Epithelial cell of esophagus (primary cell): ENCODE data around the gene ARAP3.

Source experiments
- DNase-seq: peaks from one replicate; pipeline ENCODE4 v3.0.0; 2010; ENCODE audit warnings: low read depth
- H3K4me3 ChIP-seq: 2 replicates; pipeline ENCODE4 v1.5.1; 2011; ENCODE audit warnings: mild to moderate bottlenecking, low read length, control low read depth
- TF ChIP-seq, protein P1 (sequence below): IDR thresholded peaks from 2 replicates; pipeline ENCODE4 v1.5.1; 2011; ENCODE audit warnings: low read depth, mild to moderate bottlenecking, low read length, control low read depth, inconsistent platforms; ENCODE audit not compliant: insufficient read depth; ENCODE audit errors: missing control alignments

Gene ARAP3

DNA sequence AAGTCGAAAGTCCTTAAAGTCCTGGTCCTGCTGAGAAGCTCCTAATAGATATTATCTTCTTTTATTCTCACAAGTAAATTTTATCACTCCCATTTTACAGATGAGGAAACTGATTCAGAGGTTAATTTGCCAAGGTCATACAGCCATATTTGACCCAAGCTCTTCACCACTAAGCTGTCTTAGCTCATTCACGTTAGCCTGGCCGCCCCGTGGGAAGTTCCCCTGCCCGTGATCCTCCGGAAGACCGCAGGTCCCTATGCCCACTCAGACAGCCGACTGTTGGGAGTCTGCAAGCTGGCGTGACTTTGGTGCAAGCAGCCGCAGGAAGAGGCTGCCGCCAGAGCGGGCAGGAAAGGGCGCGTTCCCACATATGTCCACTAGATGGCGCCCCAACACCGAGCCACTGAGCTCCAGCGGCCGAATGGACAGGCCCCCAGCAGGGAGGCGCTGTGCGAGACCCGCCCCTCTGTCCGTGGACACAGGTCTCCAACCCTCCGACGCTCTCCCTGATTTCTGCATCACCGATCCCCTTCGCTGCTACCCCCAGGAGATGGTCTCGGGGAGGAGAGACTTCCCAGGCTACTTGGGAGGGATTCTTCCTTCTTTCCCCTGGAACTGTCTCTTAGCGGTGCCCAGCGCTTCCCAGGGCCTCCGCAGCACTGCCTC, 10.0 kb upstream of the ARAP3 start:
- TF ChIP-seq, protein P1, sequence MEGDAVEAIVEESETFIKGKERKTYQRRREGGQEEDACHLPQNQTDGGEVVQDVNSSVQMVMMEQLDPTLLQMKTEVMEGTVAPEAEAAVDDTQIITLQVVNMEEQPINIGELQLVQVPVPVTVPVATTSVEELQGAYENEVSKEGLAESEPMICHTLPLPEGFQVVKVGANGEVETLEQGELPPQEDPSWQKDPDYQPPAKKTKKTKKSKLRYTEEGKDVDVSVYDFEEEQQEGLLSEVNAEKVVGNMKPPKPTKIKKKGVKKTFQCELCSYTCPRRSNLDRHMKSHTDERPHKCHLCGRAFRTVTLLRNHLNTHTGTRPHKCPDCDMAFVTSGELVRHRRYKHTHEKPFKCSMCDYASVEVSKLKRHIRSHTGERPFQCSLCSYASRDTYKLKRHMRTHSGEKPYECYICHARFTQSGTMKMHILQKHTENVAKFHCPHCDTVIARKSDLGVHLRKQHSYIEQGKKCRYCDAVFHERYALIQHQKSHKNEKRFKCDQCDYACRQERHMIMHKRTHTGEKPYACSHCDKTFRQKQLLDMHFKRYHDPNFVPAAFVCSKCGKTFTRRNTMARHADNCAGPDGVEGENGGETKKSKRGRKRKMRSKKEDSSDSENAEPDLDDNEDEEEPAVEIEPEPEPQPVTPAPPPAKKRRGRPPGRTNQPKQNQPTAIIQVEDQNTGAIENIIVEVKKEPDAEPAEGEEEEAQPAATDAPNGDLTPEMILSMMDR, result peak; percentile 90
- DNase-seq, result peak; percentile 79
- peak overlapping the region; percentile 36 for H3K4me3 ChIP-seq

DNA sequence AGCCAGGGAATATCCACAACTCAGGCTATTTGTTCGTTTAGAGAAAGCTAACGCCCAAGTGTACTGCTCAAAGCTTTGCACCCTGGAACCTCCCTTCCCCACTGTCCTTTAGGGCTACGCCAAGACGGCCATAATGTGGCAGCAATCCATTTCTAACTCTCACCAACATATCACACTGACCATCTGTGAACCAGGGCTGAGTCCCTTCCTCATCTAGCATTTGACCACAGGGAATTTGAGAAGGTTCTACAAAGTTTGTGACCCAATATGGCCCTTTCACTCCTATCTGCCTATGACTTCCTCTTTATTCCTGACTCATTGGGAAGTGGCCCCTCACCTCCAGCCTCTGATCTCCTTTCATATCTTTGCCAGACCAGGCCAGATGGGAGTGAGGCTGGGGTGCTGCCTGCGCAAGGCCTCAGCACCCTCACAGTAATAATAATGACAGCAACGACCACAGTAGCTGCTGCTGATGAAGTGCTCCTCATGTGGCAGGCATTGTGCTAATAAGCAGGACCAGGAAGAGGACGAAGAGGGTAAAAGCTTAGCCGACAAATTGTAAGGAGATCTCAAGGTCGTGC, 9.3 kb upstream of the ARAP3 start:
- TF ChIP-seq, protein P1, result no peak
- H3K4me3 ChIP-seq, result no peak overlapping the region
- no peak for DNase-seq

- H3K4me3 ChIP-seq, result no peak overlapping the region
- TF ChIP-seq, protein P1, result no peak
- DNase-seq, result no peak
Measured at GRCh38 chr5:141686648-141687416, 4.8 kb upstream of the ARAP3 start.

- no peak for DNase-seq
- no peak overlapping the region for H3K4me3 ChIP-seq
Measured at GRCh38 chr5:141685591-141685990, 3.6 kb upstream of the ARAP3 start.

DNA sequence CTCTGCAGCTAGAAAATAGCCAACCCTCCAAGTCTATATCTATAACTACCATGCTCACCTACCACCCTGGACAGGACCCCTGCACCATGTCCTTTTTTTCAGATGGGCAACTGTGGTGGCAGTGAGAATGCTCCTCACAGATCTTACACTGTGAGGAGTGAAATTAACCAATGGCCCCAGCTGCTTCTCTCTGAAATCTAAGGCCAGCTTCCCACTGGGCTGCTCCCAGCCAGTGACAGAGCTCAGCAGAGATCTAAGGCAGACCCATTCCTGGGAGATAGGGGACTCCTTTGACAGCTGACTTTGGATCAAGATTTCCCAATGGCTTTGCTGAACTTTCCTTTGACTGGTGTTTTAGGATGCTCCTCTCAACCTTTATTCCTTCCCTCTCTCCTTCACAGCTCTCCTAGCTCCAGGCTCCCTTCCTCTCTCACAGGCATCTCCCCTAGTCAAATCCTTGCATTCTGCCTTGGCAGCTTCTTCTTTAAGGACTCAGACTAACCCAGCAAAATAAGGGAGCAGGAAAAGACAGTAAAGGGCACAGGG, 1.6 kb upstream of the ARAP3 start:
- no peak for DNase-seq
- no peak overlapping the region for H3K4me3 ChIP-seq
- TF ChIP-seq, protein P1, result no peak

More at GRCh38 chr5:141685591-141685990, 3.6 kb upstream of the ARAP3 start:
- TF ChIP-seq, protein P1, result no peak

DNA sequence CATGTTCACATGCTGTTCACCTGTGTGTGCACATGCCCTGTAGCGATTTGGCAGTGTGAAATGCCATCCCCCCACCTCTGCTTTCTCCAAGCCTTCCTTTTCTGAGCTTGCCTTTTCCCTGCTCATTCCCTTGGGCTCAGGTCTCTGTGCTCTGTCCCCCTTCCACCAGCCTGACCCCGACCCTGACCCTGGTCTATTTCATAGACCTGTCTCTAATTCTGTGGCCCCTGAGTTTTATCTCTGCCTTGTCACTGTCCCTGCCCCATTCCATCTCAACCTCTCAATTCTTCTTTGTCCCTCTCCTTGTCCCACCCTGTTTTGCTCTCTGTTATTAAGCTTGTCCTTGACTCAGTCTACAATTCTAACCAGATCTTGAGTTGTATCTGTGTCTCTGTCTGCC, 735 bp downstream of the ARAP3 start:
- TF ChIP-seq, protein P1, result no peak
- peak overlapping the region; percentile 45 for H3K4me3 ChIP-seq
- DNase-seq, result no peak
